Stomach (tissue), 9 donors: Measurements from ENCODE around the gene PALLD. TPM values are rescaled to one million over a fixed set of nuclear protein-coding genes. Genes with fewer than 3 reads are reported as not detected.

ENCODE experiments used
- DNase-seq, 2 donors: peaks; one replicate each; pipeline versions ENCODE4 v3.0.0 to v3.0.0-alpha.2; 2013 to 2019
- H3K27ac ChIP-seq, 5 donors: fragments of 200-600 bp in 4 of 5; sonication (generic) in 4 of 5; one replicate each; pipeline ENCODE4 v1.5.1; 2013 to 2019; ENCODE audit warnings: mild to moderate bottlenecking in 1 of 5, moderate library complexity in 1 of 5
- H3K27me3 ChIP-seq, 3 donors: fragments of 200-600 bp; sonication (generic); one replicate each; pipeline ENCODE4 v1.5.1; 2017 to 2019; ENCODE audit warnings: mixed run types in 1 of 3
- H3K36me3 ChIP-seq, 4 donors: fragments of 200-600 bp; sonication (generic); 1 replicate in 3 of 4; 2 replicates in 1 of 4; pipeline ENCODE4 v1.5.1; 2016 to 2019
- H3K4me1 ChIP-seq, 4 donors: fragments of 200-600 bp; sonication (generic); one replicate each; pipeline ENCODE4 v1.5.1; 2016 to 2019
- H3K4me3 ChIP-seq, 4 donors: fragments of 200-600 bp; sonication (generic) in 3 of 4; one replicate each; pipeline ENCODE4 v1.5.1; 2016 to 2019; ENCODE audit warnings: mild to moderate bottlenecking in 1 of 4
- H3K9me3 ChIP-seq, 4 donors: fragments of 200-600 bp; sonication (generic); one replicate each; pipeline ENCODE4 v1.5.1; 2016 to 2019
- EP300 ChIP-seq: sonication (generic); formaldehyde crosslinking; IDR thresholded peaks from one replicate; pipeline ENCODE4 v1.6.1; 2017; ENCODE audit warnings: antibody characterized with exemption
- POLR2A ChIP-seq, 4 donors: fragments of 450-650 bp; IDR thresholded peaks; one replicate each; pipeline ENCODE4 v1.6.1; 2016; ENCODE audit warnings: antibody characterized with exemption in 4 of 4, control low read depth in 2 of 4, mild to moderate bottlenecking in 1 of 4, moderate library complexity in 1 of 4
- POLR2AphosphoS5 ChIP-seq, 3 donors: sonication (generic); formaldehyde crosslinking; IDR thresholded peaks; one replicate each; pipeline ENCODE4 v1.6.1; 2016; ENCODE audit warnings: antibody characterized with exemption in 3 of 3
- WGBS, 5 donors: extraction: QIAGEN DNeasy Blood & Tissue Kit in 3 of 5; methylation state at CpG; one replicate each; pipeline versions ENCODE4 v1.1.5 to v1.1.7; 2013 to 2018; 5-methylcytosine and 5-hydroxymethylcytosine counted together
- intact Hi-C: fragments of 100-400 bp; cut with DNase I; formaldehyde crosslinking; loops from one replicate; pipeline ENCODE4 v1.15.1; 2023; ENCODE audit warnings: low total_unique reads
- polyA plus RNA-seq, 3 donors: library from polyadenylated mRNA; stranded (reverse); fragments of 200-250 nt; gene quantifications; one replicate each; pipeline ENCODE4 v1.2.3, GENCODE V29; 2013
- total RNA-seq, 5 donors: library from RNA; depleted of rRNA; stranded (reverse); fragments of >200 nt; gene quantifications; one replicate each; pipeline versions ENCODE4 v1.1.0 to v1.2.3, GENCODE V29; 2014 to 2016
- TF ChIP-seq, protein P1 (sequence below), 7 experiments: fragments of 450-650 bp in 4 of 7; fragments of 200-600 bp in 3 of 7; sonication (generic) in 3 of 7; IDR thresholded peaks; one replicate each; pipeline ENCODE4 v1.5.1; 2016 to 2019; ENCODE audit warnings: antibody characterized with exemption in 7 of 7, control low read depth in 2 of 7, mild to moderate bottlenecking in 1 of 7
- donor health status: healthy with polysubstance abuse.
- donor health status: Bipolar disorder and iron deficiency.
- donor health status: healthy.

Gene PALLD
- total and polyA plus RNA-seq, 8 donors = 75.9 to 984 (median 206) TPM

DNA sequence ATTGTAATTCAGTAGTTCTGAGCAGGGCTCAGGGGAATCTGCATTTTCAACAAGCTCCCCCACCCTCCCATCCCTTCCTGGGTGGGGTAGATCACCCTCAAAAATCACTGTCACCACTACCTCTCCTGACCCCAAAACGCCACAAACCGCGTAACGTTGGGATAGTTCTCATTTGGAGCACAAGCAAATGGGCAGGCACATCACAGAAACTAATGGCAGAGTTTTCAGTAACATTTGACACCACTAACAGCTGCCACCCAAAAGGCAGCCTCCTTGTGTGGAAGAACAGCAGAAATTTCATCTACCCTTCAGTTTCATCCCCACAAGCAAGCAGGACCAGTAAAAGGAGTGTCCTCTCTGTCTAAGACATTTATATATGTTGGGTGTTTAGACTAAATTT lies 132.7 kb downstream of the PALLD start:
- no peak overlapping the region for H3K27ac ChIP-seq
- no peak for TF ChIP-seq EP300
- peaks cover 12 to 41% (median 24%) of the 10 kb centered on the region in 4 donors for H3K4me1 ChIP-seq
- H3K36me3 ChIP-seq = no peaks in the 10 kb centered on the region
- DNase-seq = no peak
- no peak overlapping the region for H3K4me3 ChIP-seq
- no peaks in the 10 kb centered on the region for H3K9me3 ChIP-seq
- 86 to 96% (median 92%) methylated on average over 4 of the region's 4 CpGs for WGBS, 5 donors
- H3K27me3 ChIP-seq = peaks cover 0 to 20% (median 0%) of the 10 kb centered on the region in 3 donors
- intact Hi-C loops = no loop called here

DNA sequence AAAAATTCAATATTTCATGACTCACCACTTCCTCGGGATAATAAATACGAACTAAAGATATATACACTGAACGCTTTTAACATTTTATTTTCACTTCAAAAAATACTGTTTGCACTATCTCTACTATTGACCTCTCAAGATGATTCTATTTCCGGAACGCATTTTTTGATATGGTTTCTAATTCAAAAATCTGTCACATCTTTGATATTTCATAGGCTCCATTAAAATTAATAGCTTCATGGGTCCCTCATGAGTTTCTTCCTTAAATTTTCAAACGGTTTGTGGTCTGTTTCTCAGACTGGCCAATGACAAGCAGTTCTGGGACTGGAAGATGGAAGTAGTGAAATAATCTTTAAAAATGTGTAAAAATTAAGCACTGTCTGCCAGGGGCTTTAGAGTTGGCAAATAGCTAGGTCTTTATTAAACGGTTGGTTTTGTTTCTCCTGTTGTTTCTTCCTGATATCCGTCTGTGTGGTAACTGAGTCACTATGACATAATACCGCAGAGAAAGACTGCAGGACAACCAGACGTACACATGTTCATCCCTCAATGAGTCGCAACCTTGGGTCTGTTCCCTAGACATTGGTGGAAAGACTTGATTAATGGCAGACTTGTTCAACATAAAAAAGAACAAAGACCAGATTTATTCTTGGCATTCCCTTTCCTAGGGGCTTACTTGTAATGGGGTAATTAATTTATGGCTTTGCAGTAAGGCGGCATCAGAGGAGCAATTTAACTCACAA lies 133.8 kb downstream of the PALLD start:
- H3K27ac ChIP-seq = peak overlapping the region in 2 of 5 donors; percentile 68 to 85
- 63 to 77% (median 68%) methylated on average over 12 of the region's 12 CpGs for WGBS, 5 donors
- TF ChIP-seq POLR2A (IDR thresholded peaks at IDR 0.05) (no peak), POLR2AphosphoS5 (IDR thresholded peaks at IDR 0.05) (no peak), EP300 (no peak)
- TF ChIP-seq, protein P1, sequence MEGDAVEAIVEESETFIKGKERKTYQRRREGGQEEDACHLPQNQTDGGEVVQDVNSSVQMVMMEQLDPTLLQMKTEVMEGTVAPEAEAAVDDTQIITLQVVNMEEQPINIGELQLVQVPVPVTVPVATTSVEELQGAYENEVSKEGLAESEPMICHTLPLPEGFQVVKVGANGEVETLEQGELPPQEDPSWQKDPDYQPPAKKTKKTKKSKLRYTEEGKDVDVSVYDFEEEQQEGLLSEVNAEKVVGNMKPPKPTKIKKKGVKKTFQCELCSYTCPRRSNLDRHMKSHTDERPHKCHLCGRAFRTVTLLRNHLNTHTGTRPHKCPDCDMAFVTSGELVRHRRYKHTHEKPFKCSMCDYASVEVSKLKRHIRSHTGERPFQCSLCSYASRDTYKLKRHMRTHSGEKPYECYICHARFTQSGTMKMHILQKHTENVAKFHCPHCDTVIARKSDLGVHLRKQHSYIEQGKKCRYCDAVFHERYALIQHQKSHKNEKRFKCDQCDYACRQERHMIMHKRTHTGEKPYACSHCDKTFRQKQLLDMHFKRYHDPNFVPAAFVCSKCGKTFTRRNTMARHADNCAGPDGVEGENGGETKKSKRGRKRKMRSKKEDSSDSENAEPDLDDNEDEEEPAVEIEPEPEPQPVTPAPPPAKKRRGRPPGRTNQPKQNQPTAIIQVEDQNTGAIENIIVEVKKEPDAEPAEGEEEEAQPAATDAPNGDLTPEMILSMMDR (IDR thresholded peaks at IDR 0.05) = no peak
- H3K4me1 ChIP-seq = peaks cover 12 to 42% (median 24%) of the 10 kb centered on the region in 4 donors
- H3K27me3 ChIP-seq = peaks cover 0 to 20% (median 0%) of the 10 kb centered on the region in 3 donors
- H3K4me3 ChIP-seq = peak overlapping the region; percentile 59 to 68 (median 60)
- peak in 1 of 2 donors; percentile 28 for DNase-seq
- intact Hi-C loops = no loop called here
- no peaks in the 10 kb centered on the region for H3K36me3 ChIP-seq
- no peaks in the 10 kb centered on the region for H3K9me3 ChIP-seq

DNA sequence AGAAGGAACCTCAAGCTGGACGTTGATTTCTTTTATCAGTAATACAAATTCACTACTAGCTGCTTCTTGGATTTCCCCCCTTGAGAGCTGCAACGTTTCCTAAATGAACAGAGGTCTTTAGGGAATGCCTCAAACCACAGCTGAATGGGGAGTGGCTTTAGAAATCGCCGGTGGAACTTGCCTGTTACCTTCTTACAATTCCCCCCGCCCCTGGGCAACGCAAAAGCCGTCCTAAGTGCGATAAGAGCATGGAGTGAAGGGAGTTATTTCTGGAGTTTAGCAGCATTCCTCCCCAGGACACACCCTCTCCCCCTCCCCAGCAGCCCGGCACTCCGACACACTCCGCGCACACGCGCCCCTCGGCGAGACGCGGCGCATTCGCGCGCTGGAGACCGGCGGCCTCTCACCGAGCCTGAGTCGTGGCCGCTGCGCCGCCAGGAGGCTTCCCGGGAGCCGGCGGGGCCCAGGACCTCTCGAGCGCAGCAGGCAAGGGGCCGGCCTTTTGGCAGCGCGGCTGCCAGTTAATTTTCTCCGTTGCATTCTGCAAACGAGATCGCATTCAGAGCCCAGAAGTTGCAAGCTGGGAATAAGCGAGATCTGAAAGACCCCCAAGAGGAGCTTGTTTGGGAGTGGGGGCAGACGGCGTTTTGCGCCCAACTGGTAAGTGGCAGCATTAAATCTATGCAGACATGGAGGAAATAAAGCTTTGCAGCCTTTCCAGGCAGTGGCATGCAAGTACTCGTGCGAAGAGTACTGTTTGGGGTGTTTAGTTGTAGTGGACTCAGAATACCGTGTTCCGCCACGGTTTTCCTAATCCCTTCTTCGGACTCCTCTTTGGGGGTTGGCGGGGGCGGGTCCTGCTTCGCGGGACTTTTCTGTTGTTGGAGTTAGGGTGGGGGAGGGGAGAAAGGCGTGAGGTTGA lies 134.7 kb downstream of the PALLD start:
- Histone ChIP-seq H3K4me3 (peak overlapping the region; percentile 59 to 68 (median 60)), H3K9me3 (no peaks in the 10 kb centered on the region), H3K27me3 (peaks cover 0 to 20% (median 0%) of the 10 kb centered on the region in 3 donors), H3K4me1 (peaks cover 12 to 50% (median 30%) of the 10 kb centered on the region in 4 donors), H3K27ac (peak overlapping the region; percentile 54 to 85 (median 63)), H3K36me3 (no peaks in the 10 kb centered on the region)
- 1 to 4% (median 1%) methylated on average over 48 to 55 of the region's 55 CpGs for WGBS, 5 donors
- DNase-seq = peak; percentile 69 to 93
- TF ChIP-seq POLR2AphosphoS5 (IDR thresholded peaks at IDR 0.05) (peak in 1 of 3 donors; percentile 10), POLR2A (IDR thresholded peaks at IDR 0.05) (no peak), EP300 (no peak)
- TF ChIP-seq, protein P1 (IDR thresholded peaks at IDR 0.05) = peak in 4 of 7 experiments; percentile 17 to 54 (median 28)
- intact Hi-C loops = no loop called here

DNA sequence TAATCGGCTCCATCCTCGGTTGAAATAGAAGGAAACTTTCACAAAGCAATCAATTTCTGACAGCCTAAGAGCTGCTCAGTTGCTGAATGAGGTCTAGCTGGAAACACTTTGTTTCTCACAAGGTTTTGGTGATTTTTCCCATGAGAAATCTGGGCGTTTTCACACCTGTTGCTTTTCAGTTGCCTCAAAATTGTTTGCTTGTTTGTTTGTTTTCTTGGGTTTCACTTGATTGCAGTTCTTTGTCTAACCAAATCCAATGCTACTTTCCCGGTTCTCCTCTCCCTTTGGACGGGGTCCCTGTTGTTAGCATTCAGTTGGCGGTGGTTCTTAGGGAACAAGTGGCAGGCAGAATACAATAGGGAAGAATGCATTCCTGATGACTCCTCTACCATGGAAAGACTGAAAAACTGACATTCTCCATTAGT lies 135.5 kb downstream of the PALLD start:
- 5 to 11% (median 6%) methylated on average over 6 of the region's 6 CpGs for whole genome bisulfite sequencing, 5 donors
- TF ChIP-seq POLR2AphosphoS5 (IDR thresholded peaks at IDR 0.05) (no peak), POLR2A (IDR thresholded peaks at IDR 0.05) (no peak), EP300 (no peak)
- TF ChIP-seq, protein P1 (IDR thresholded peaks at IDR 0.05) = no peak
- intact Hi-C loops = no loop called here
- Histone ChIP-seq H3K4me3 (peak overlapping the region; percentile 59 to 68 (median 60)), H3K27me3 (peaks cover 0 to 20% (median 0%) of the 10 kb centered on the region in 3 donors), H3K4me1 (peaks cover 12 to 50% (median 34%) of the 10 kb centered on the region in 4 donors), H3K27ac (peak overlapping the region in 3 of 5 donors; percentile 55 to 85 (median 68)), H3K36me3 (no peaks in the 10 kb centered on the region), H3K9me3 (no peaks in the 10 kb centered on the region)
- DNase-seq = peak in 1 of 2 donors; percentile 38
